Hematopoietic multipotent progenitor cell treated with erythropoietin and hydrocortisone succinate and interleukin-3 and kit ligand, for 17 days (in vitro differentiated cells): ENCODE data around the gene UGGT1.

Source experiments
- DNase-seq: peaks from one replicate; pipeline ENCODE4 v3.0.0-alpha.2; 2015; ENCODE audit warnings: low spot score

Gene UGGT1

DNA sequence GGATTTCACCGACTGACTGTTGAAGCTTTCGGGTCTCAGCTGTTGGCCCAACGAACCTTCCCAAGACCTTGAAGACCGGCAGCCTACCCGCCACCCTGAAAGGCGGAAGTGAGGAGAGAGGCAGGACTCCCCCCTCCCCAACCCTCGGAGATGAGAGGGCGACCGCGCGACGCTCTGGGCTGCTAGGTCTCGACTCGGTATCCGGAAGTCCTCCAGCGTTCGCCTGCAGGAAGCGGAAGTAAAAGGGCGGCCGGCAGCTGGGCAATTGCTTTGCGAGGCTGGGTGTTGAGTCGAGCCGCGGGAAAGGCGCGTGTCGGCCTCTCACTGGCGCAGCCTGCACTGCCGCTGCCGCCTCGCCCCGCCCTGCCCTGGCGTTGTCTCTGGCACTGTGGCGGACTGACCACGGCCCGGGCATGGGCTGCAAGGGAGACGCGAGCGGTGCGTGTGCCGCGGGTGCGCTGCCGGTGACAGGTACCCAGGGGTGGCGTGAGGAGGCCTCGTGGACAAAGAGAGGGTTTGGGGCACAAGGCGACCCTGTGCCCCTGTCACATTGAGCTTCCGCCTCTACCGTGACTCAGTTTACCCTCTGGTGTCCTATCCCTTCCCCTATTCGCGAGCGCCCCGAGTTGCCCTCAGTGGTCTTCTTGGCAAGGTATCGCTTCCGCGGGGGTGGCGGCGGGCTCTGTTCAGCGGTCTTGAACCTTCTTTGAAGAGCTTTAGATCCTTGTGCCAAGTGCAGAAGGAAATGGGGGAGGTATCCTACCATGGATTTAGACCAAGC is at the start of gene UGGT1:
Gene UGGT1 (plus strand): TSS at position 256 of the 781 bp plus-strand sequence. CDS start 158 bp downstream, at position 414.
- DNase-seq: peak; percentile 94

DNA sequence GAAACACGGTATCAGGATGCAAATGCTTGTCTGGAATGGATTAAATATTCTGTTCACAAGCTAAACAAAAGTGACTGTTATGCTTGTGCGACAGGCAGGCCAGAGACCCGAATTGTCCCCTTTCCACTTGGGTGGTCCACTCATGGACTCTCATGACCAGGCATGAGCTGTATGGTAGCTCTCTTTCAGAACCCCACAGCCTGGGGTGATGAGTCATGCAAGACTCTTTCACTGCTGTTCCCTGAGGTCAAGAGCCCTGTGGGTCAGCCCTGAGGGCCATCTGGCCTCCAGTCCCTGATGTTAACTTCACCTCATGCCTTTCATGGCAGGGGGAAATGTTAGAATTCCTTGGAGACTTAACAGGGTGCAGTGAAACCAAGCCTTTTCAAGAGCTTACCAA is 49.4 kb upstream of the UGGT1 start:
- no peak for DNase-seq

DNA sequence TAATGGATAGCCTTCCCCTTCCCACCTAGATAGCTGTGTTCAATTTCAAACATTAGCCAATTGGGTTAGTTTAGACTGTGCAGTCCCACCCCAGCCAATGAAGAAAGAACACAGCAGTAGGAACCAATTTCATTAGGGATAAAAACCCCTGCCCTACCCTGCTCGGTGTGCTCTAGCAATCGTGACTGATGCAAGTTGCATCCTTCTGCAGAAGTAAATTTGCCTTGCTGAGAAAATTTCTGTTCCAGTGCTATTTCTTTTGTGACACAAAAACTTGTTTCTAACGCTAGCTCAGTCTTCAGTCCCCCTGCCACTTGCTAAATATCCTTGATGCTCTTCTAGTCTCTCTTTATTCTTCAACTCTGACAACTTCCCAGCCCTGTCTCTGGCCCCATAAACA is 48.0 kb upstream of the UGGT1 start:
- no peak for DNase-seq

DNA sequence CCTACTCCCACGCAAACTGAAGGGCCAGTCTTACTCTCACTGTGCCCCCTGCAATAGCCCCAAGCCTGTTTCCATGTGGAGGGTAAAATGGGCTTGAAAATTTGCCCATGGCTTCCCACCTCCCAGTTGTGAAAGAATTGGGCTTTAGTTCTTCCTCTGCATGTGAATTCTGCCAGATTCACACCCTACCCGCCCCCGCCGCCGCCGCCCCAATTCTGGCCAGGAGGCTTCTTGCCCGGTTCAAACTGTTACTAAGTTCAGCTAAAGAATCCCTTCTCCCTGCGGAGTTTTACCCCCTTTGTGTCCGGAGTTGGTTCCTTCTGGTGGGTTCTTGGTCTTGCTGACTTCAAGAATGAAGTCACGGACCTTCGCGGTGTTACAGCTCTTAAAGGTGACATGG is 37.7 kb upstream of the UGGT1 start:
- no peak for DNase-seq

DNA sequence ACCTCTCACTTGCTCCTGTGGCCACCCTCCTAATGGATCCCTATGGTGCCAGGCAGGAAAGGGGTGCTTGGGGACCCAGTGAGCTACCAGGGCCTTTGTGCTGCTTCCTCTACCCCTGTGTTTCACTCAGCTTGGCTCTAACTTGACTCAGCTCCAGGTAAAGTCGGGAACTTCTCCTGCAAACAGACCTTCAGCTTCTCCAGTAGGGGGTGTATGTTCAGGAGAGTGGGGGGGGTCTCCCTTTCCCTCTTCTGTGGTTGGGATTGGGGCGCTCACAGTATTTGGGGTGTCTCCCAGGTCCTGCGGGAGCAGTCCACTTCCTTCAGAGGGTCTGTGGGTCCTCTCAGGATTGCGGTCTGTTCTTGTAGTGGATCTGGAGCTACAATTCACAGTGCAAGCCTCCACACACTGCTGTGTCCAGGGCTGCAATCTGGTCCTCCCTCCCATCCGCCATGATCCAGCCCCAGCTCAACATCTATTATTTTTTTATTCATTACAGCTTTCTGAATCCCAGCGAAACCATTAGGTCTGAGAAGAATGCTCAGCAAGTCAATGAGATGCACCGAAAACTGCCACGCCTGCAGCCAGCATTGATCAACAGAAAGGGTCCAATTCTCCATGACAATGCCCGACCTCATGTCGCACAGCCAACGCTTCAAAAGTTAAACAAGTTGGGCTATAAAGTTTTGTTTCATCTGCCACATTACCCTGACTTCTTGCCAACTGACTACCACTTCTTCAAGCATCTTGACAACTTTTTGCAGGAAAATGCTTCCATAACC is 36.7 kb upstream of the UGGT1 start:
- DNase-seq: no peak

DNA sequence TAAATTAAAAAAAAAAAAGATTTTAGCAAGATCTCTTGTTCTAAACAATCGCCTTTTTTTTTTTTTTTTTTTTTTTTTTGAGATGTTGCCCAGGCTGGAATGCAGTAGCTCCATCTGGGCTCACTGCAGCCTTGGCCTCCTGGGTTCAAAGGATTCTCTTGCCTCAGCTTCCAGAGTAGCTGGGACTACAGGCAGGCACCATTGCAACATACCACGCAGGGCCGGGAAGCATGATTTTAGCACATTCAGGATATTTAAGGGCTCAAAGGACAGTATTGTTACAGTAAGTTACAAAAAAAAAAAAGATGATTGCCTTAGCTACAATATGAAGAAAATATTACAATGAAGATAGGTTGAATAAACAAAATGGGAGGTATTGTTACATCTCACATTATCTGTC is 33.7 kb upstream of the UGGT1 start:
- no peak for DNase-seq

DNA sequence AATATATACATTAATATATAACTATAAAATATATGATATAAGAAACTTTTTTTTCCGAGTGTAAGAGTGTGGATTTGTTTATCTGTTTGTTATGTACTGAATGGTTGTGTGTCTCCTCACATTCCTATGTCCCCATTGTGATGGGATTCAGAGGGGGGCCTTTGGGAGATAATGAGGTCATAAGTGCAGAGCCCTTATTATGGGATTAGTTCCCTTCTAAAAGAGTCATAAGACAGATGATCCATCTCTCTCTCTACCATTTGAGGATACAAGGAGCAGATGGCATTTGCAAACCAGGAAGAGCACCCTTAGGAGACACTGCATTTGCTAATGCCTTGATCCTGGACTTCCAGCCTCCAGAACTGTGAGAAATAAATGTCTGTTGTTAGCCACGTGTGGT is 32.9 kb upstream of the UGGT1 start:
- DNase-seq: no peak

- DNase-seq: no peak
Measured at GRCh38 chr2:128062571-128062970, 28.4 kb upstream of the UGGT1 start.

DNA sequence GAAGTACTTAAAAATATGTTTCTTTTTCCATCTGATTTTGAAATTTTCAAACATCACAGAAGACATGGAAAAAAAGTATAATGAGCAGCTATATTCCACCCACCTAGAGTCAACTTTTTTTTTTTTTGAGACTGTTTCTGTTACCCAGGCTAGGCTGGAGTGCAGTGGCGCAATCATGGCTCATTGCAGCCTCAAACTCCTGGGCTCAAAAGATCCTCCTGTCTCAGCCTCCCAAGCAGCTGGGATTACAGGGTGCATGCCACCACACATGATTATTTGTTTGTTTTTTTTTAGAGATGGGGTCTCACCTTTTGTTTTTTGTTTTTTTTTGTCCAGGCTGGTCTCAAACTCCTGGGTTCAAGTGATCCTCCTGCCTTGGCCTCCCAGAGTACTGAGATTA is 26.6 kb upstream of the UGGT1 start:
- DNase-seq: no peak

DNA sequence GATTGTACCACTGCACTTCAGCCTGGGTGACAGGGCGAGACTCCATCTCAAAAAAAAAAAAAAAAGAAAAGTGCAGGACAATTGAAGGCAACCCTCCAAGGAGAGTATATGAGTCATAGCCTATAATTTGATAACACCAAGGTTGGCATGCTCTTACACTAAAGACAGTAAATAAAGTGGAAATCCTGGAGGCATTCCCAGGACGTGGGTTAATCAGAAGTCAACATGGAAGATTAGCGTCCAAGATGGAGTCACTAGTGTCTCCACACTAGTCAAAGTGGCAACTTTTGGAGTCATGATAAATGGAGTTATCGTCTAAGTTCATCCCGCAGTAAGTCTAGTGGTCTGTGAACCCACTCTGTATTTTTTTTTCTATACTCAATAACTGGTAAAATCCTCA is 21.2 kb upstream of the UGGT1 start:
- no peak for DNase-seq

DNA sequence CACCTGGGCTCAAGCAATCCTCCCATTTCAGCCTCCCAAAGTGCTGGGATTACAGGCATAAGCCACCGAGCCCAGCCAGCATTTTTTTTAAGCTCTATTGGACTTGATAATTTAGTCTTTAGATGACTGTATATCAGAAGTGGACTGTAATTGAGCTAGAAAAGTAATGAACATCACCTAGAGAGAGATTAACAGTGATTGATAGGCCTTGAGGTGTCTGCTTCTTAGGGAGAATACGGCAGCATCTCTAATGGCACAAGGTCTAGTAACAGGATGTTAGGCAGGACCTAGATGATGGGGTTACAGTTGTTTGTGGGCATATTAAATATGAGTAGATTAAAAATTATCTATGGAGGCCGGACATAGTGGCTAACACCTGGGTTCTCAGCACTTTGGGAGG is 17.7 kb upstream of the UGGT1 start:
- no peak for DNase-seq

DNA sequence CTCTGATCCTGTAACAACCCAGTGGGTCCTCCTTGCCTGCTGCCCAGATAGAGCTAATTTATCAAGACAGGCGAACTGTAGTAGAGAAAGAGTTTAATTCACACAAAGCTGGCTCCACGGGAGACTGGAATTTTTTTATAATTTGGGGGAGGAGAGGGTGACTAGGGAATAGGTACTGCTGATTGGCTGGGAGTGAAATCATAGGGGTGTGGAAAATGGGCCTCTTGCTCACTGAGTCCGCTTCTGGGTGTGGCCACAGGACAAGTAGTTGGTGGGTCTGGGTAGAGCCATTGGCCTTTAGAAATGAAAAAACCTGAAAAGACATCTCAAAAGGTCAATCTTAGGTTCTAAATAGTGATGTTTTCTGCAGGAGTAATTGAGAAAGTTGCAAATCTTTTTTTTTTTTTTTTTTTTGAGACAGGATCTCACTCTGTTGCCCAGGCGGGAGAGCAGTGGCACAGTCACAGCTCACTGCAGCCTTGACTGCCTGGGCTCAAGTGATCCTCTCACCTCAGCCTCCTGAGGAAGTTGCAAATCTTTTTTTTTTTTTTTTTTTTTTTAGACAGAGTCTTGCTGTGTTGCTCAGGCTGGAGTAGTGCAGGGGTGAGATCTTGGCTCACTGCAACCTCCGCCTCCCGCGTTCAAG is 14.4 kb upstream of the UGGT1 start:
- no peak for DNase-seq

DNA sequence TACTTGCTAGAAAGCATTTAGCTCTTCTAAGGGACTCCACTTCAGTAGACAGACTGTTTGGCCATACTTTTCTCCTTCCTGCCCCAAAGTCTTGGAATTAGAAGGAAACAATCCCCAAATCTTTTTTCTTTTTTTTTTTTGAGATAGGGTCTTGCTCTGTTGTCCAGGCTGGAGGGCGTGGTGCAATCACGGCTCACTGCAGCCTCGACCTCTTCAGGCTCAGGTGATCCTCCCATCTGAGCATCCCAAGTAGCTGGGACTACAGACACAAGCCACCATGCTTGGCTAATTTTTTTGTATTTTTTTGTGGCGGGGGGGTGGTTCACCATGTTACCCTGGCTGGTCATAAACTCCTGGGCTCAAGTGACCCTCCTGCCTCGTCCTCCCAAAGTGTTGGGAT is 6.2 kb upstream of the UGGT1 start:
- no peak for DNase-seq

- DNase-seq: no peak
Measured at GRCh38 chr2:128086244-128086643, 4.8 kb upstream of the UGGT1 start.

GRCh38 chr2:128090575-128090944 is 440 bp upstream of the UGGT1 start:
- DNase-seq: no peak

DNA sequence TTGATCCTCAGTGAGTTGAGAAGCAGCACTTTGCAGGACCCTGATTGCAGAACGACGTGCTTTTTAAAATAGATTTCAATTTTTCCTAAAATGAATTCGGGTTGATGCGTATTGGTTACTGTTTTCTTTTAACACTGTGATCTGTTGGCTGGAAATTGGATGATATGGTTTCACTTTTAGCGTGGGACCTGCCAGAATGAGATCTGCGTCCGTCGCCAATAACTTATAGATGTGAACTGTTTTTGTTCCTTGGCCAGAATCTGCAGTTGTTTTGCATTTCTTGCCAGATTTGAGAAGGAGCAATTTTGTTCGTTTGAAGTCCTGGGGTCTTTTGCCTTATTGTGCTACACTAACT is 703 bp downstream of the UGGT1 start:
- peak; percentile 64 for DNase-seq

DNA sequence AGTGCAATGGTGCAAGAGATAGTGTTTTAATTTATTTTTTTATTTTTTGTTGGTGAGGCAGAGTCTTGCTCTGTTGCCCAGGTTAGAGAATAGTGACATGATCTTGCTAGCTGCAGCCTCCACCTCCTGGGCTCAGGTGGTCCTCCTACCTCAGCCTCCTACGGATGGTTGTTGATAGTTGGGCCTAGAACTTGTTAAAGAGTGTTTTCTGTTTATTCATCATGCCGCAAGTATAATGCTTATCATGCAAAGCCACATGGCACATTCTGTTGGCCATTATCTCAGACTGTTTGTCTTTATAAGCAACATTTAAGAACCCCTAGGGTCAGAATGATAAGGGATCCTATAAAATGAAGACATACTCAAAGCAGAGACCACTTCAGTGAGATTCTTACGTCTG is 1.7 kb downstream of the UGGT1 start:
- DNase-seq: peak; percentile 75

DNA sequence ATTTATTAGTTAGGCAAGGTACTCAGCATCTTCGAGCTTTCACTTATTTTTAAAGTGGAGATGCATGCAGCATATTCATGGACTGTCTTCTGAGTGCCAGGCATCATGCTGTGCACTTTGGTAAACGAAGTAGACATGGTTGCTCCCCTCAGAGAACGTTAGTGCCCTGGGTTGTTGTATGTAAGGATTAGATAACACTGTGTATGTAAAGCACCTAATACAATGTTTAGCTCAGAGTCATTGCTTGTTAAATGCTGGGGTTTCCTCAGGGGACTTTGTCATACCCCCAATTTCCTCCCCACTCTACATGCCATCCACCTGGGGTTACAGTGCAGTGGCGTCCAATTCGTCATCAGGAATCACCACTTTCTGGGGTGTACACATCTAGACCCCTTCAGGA is 2.8 kb downstream of the UGGT1 start:
- no peak for DNase-seq

GRCh38 chr2:128095201-128095600 is 4.2 kb downstream of the UGGT1 start:
- no peak for DNase-seq

DNA sequence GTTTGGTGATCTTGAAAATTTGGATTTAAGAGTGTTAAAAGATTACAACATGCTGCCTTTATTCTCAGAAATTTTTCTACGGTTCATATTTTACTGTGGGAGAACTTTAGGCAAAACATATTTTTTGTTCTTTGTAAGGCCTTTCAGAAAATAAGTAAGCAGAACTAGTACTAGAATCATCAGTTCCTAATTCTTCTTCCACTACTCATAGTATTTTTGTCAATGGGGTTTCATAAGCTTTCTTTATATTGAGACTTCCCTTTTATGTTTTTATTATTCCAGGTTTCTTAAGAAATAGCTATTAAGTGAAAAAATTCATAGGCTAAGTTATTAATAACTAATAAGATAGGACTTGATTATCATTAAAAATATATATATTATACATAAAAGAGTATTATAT is 12.4 kb downstream of the UGGT1 start:
- no peak for DNase-seq

DNA sequence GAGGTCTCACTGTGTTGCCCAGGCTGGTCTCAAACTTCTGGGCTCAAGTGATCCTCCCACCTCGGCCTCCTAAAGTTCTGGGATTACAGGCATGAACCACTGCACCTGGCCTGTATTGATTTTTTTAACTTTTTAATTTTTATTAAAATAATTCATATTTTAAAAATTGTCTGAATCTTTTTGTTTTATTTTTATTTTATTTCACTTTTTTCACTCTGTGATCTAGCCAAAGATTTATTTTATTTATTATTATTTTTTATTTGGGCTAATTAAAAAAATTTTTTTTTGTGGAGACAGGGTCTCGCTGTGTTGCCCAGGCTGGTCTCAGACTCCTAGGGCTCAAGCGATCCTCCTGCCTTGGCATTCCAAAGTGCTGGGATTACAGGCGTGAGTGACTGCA is 14.1 kb downstream of the UGGT1 start:
- no peak for DNase-seq

DNA sequence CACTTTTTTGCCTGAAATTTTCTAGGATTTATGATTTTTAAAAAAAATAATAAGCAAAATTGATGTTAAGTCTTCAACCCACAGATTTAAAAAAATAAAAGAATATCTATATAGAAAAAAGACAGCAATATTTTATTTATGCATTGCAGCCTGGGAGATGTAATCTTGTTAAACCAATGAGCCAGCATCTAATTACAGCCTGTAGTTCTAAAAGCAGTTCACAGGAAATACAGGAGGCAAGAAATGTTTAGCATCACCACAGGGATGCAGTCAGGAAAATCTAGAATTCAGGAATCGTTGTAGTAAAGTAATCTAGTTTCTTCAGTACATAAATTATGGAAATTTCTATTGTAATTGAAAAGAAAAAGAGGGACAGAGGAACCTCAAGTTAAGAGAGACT is 17.2 kb downstream of the UGGT1 start:
- DNase-seq: no peak

DNA sequence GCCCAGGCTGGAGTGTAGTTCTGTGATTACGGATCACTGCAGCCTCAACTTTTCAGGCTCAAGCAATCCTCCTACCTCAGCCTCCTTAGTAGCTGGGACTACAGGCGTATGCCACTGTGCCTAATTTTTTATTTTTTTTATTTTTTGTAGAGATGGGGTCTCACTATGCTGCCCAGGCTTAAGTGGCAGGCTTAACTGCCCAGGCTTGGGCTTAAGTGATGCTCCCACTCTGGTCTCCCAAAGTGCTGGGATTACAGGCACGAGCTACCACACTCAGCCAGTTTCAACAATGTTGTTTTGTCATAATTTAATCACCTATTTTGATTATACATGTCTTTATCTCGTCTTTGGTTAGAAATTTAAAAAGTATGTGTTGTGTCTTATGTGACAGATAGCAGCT is 18.2 kb downstream of the UGGT1 start:
- no peak for DNase-seq
